GM18499 (cell line): Measurements from ENCODE around the gene THUMPD2.
"Not testable (repeated sequence)": the region's sequence is repeated elsewhere in the genome, so short reads cannot be mapped to it uniquely, and the experiment has no call there.

Source experiments
- ATAC-seq: cut with Tn5 transposase; IDR thresholded peaks from one replicate; pipeline ENCODE4 v1.9.1; 2021; ENCODE audit warnings: moderate number of reproducible peaks; ENCODE audit not compliant: insufficient read depth, unreplicated experiment

THUMPD2 gene

GRCh38 chr2:39762448-39762847 lies 16.6 kb downstream of the THUMPD2 start:
- ATAC-seq, result no peak

DNA sequence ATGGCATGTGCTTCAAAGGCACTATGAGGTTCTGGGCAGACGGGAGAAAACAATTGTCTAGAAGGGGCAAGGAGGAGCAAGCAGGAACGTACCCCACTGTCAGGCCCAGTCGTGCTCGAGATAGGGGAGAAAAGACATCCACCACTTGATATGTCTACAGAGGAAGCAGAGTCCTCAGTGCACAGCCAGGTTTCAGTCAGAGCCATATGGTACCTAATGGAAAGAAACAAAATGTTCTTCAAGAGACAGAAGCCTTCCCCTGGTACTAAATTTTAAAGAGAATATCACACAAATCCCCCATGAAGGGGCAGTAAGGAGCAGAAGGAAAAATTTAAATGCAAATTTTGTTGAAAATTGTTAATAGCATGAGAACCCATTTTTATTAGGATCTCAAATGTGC lies 21.9 kb downstream of the THUMPD2 start:
- ATAC-seq, result no peak

- no peak for ATAC-seq
Observed at GRCh38 chr2:39755466-39755865, 23.6 kb downstream of the THUMPD2 start.

DNA sequence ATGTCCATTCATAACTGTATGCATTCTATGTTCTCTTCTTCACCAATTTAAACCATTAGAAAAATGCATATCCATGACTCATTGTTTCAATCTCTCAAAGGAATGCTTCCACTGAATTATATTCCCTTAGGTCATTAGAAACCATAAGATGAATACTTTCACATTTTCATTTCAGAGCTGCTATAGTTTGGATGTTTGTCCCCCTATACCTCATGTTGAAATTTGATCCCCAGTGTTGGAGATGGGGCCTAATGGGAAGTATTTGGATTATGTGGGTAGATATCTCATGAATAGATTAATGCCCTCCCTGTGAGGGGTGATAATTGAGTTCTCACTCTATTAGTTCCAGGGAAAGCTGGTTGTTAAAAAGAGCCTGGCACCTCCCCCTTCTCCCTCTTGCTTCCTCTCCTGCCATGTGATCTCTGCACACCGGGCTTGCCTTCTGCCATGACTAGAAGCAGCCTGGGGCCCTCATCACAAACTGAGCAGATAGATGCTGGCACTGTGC lies 35.7 kb downstream of the THUMPD2 start:
- ATAC-seq, result no peak

DNA sequence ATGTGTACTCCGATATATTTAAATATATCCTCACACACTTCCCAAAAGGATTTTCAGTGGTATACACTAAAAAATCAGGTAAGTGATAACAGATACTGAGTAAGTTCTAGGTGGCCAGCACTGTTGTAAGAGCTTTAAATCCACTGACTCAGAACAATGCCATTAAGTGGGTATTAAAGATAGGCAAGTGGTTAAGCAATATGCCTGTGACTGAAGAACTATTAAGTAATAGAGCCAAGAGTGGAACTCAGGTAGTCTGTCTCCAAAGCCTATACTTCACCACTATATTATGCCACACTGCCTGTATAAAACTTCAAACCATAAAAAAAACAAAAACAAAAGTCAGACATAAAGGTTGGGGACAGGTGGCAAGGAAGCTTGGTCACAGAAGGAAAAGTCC lies 37.2 kb downstream of the THUMPD2 start:
- no peak for ATAC-seq

DNA sequence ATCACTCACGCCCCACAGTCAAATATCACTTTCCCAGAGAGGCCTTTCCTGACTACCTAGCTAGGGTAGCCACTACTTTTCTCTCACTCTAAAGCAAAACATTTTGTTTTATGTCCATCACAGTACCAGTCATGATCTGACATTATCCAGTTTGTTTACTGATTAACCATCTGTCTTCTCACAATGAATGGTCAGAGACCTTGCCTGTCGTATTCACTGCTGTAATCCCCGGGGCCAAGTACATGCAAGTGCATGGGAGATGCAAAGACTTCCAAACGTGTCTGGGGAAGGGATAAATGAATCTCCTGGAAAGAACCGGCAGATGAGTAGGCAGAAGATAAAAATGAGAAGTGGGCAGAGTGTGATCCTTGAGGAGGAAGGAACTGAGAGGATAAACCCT lies 39.7 kb downstream of the THUMPD2 start:
- no peak for ATAC-seq

DNA sequence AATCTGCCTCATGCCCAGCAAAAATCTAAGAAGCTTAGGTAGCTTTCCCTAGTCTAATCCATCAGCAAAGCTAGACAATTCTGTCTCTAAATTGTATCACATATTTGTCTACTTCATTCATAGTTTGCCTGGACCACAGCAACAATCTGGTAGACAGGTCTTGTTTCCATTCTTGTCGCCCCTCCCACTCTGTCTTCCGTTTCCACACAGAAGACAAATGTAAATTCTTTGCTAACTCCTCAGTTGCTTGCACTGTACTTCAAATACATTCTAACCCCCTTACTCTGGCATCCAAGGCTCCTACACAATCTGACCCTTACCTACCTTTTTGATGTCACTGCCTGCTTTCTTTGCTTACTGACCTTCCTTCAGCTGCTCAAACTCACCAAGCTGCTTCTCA lies 40.1 kb downstream of the THUMPD2 start:
- no peak for ATAC-seq

DNA sequence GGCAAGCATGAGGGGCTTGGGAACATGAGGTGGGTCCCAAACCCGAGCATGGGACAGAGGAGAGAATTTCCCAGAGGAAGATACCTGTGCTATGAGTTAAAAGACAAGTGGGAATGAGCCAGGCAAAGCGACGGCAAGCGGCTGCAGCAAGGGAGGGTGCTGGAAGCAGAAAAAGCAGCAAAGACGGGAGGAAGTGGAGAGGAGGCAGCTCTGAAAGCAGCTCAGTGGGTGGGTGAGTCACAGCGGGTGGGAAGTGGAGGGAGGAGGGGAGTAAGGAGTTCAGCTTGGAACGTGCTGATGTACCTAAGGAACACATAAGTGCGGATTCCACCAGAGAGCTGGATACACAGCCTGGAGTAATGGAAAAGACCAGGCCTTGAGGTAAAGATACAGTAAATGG lies 41.4 kb downstream of the THUMPD2 start:
- no peak for ATAC-seq

DNA sequence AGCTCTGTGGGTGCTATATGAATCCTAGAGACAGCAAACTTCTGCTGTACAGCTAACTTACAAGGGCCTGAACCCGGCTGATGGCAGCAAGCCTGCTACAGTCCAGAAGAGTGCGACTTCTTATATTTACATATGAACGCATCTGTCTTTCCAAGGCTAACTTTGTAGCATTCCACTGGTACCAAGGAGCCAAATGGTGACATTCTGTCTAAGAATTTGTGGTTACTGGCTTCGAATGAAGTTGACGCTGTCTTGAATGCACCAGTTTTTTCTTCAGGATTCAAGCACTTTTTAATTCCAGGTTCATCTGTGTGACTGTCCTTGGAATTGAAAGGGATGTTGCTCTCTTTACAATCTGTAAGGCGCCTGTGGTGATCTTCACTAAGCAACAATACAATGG lies 42.4 kb downstream of the THUMPD2 start:
- ATAC-seq, result no peak

- no peak for ATAC-seq
Observed at GRCh38 chr2:39735648-39736047, 43.4 kb downstream of the THUMPD2 start.

- ATAC-seq, result no peak
Observed at GRCh38 chr2:39734445-39734844, 44.6 kb downstream of the THUMPD2 start.

DNA sequence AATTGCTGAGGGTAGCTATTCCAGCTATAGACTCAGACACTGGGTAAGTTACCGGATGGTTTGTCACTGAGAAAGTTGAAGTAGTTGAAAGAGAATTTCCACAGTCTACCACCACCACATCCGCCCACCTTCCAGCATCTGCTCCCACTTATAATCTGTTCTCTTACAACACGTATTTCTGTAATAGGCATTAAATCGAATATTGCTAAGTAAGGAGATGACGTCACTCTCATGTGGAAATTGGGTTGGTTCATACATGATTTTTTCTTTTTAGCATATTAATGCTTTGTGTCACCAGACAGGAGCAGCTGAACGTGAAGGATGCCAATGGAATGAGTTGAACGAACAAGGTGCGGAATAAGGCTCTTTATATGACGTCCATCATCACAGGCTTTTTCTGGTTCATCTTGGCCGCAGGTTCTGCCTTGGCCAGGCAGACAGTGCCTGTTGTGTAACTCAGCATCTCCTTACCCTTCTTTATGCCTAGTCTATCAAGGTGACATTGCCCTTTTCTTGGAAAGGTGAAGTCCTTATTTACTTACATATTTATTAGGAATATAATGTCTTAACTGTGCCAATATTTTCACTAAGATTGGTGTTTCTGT lies 45.9 kb downstream of the THUMPD2 start:
- ATAC-seq, result no peak

DNA sequence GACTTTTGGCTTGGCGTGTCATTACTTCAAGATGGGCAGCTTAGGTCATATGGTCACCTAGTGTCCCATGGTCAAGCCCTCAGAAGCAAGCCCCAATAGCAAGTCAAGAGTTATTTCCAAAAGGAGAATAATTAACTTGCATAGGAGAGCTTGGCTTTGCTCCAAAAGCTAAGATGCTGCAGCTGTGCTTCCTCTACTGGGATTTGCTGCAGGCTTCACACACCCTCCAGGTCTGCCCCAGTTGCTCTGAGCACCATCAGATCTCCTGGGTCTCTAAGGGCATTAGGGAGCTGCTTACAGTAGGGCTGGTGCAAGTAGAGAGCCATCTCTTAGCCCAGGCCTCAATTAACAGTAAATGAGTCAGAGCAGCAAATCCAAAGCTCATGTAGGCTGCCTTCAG lies 46.6 kb downstream of the THUMPD2 start:
- no peak for ATAC-seq

GRCh38 chr2:39731546-39731945 lies 47.5 kb downstream of the THUMPD2 start:
- no peak for ATAC-seq

- ATAC-seq, result no peak
Observed at GRCh38 chr2:39730685-39731302, 48.3 kb downstream of the THUMPD2 start.

- ATAC-seq, result no peak
Observed at GRCh38 chr2:39730276-39730675, 48.8 kb downstream of the THUMPD2 start.

DNA sequence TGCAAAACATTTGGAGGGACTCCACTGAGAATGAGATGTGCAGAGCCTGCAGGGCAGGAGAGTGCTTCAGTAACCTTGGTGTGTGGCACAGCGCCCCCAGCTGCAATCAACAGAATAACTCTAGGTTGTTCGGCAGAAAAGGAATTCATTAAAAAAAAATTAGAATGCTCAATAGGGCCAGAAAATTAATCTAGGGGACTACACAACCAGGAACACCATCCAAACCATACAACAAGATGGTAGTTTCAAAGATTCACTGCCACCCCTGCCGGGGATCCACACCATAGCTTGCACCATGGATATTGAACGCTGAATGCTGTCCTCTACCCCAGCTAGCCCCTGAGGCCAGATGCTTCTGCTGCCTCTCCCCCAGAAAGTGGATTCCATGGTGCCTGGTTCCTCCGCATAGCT lies 50.1 kb downstream of the THUMPD2 start:
- no peak for ATAC-seq

DNA sequence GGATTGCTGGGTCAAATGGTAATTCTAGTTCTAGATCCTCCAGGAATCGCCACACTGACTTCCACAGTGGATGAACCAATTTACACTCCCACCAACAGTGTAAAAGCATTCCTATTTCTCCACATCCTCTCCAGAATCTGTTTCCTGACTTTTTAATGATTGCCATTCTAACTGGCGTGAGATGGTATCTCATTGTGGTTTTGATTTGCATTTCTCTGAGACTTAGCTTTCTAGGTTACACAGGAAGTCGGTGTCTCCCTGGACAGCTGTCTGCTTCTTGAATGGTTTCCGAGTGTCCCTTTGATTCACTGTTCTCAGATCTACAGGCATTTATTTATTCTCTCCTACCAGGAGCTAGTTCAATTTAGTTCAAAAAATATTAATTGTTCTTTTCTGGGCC lies 51.0 kb downstream of the THUMPD2 start:
- ATAC-seq, result not testable (repeated sequence)

DNA sequence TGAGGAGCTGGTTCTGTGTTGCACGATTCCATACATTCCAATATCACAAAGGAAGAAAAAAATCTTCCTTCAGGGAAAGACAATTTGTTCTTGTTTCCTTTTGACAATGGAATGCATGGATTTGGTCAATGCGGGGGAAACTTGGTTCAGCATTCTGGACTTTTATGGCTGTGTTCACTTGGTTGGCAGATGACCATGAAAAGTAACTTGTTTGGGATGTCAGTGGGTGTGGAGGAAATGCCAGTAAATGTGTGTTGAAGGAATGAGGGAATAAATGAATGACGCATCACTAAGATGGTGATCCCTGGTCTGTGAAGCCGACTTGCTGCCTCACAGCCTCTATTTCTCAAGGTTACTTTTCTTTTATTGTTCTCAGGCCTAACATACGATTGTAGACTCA lies 53.7 kb downstream of the THUMPD2 start:
- ATAC-seq, result no peak

- no peak for ATAC-seq
Observed at GRCh38 chr2:39724828-39725144, 54.3 kb downstream of the THUMPD2 start.

DNA sequence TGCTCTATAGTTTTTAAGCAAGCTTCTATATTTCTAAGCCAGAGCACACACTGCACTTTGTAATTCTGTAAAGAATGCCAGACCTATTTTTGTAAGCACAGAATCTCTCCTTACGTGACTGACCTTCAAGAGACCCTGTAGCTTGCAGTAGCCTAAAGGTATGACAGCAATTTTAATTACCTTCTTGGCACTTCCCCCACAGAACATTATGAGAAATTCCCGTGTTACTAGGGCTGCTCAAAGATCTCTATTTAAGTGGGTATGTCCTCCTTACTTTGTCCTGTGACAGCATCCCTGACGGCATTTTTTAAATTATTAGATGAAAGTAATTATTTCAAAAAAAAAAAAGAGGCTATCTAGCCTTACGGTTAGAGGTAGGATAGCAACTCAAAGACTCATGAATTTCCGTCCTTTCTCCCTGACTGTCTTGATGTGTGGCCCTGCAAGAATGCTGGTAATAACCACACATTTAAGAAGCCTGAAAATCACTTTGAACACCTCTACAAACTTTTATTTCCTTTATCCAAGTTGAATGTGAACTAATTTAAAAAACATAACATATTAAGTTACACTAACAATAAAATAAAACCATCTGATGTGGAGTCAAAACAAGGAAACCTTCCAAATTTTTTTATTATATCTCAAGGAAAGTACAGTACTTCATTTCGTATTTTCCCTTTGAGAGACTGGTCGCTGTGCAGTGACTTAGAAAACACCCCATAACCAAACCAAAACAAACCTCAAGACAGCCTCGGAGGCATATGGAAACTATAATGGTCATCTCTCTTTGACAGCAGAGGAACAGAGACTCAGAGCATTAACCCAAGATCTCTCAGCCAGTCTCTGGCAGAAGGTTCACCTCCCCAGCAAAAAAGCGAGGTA lies 54.9 kb downstream of the THUMPD2 start:
- no peak for ATAC-seq
